H1 (cell line): ENCODE data around the gene PILRB. TPM values are rescaled to one million over a fixed set of nuclear protein-coding genes. Genes with fewer than 3 reads are reported as not detected.

ENCODE experiments used
- CREB1 ChIP-seq: IDR thresholded peaks from 2 replicates; pipeline ENCODE4 v1.6.1; 2012; ENCODE audit warnings: inconsistent platforms
- CTBP2 ChIP-seq: IDR thresholded peaks from 2 replicates; pipeline ENCODE4 v1.7.0; 2011; ENCODE audit warnings: borderline replicate concordance, mild to moderate bottlenecking, moderate library complexity, mixed read lengths, low read length; ENCODE audit not compliant: insufficient read depth, insufficient read length
- GTF2F1 ChIP-seq: IDR thresholded peaks from 2 replicates; pipeline ENCODE4 v1.6.1; 2012; ENCODE audit warnings: low read depth, low read length, improper control_type of control experiment, borderline replicate concordance
- MAFK ChIP-seq: IDR thresholded peaks from 2 replicates; pipeline ENCODE4 v1.6.1; 2012; ENCODE audit warnings: low read depth, mild to moderate bottlenecking, improper control_type of control experiment, low read length
- POLR2A ChIP-seq, 2 experiments: IDR thresholded peaks; 1 replicate in 1 of 2; 2 replicates in 1 of 2; pipeline ENCODE4 v1.6.1; 2011; ENCODE audit warnings: low read depth in 2 of 2, low read length in 2 of 2, mild to moderate bottlenecking in 2 of 2; ENCODE audit errors: control extremely low read depth in 1 of 2
- polyA plus RNA-seq, 7 experiments: library from polyadenylated mRNA; depleted of rRNA in 3 of 7; stranded (reverse) in 5 of 7; unstranded in 2 of 7; fragments of >200 nt in 5 of 7; fragments of 200-250 nt in 2 of 7; gene quantifications; 1 replicate in 5 of 7; 2 replicates in 1 of 7; 4 replicates in 1 of 7; pipeline versions ENCODE4 v1.2.1 to v1.2.3, GENCODE V29; 2011 to 2013; ENCODE audit warnings: missing spikeins in 2 of 7, mixed read lengths in 2 of 7
- total RNA-seq: library from RNA; stranded (reverse); fragmentation: NEBNext Ultra II Directional; extraction: Animal tissue kit (Norgen Biotek cat#: 25700); gene quantifications from 2 replicates; pipeline ENCODE4 v1.2.1, GENCODE V29; 2021
- TF ChIP-seq, protein P1 (sequence below): fragments of 300-600 bp; sonication (generic); IDR thresholded peaks from 2 replicates; pipeline ENCODE4 v1.7.1; 2012; ENCODE audit warnings: low read length, moderate library complexity, mild to moderate bottlenecking, inconsistent platforms; ENCODE audit not compliant: insufficient replicate concordance

PILRB gene
- total and polyA plus RNA-seq, 2 of the 8 experiments (the other 6 are each of a cell fraction or from before 2014, with no cell fraction given): 32.2 to 49.9 TPM

DNA sequence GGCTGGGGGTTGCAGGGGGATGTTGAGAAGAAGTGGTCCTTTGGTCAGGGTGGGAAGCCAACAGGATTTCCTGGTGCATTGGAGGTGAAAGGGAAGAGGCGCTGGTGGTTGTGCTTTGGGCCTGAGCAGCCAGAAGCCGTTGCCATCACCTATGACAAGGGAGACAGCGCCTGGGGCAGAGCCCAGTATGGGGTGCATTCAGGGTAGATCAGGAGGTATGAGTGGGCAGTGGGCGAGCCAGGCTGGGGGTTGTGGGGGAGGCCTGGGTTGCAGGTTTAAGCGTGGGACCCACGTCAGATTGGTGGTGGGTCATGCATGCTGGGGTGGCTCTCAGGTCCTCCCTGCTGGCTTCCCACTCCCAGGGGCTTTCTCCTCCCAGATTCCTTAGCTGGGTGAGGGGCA, 6.3 kb upstream of the PILRB start (continued):
- TF ChIP-seq, protein P1, sequence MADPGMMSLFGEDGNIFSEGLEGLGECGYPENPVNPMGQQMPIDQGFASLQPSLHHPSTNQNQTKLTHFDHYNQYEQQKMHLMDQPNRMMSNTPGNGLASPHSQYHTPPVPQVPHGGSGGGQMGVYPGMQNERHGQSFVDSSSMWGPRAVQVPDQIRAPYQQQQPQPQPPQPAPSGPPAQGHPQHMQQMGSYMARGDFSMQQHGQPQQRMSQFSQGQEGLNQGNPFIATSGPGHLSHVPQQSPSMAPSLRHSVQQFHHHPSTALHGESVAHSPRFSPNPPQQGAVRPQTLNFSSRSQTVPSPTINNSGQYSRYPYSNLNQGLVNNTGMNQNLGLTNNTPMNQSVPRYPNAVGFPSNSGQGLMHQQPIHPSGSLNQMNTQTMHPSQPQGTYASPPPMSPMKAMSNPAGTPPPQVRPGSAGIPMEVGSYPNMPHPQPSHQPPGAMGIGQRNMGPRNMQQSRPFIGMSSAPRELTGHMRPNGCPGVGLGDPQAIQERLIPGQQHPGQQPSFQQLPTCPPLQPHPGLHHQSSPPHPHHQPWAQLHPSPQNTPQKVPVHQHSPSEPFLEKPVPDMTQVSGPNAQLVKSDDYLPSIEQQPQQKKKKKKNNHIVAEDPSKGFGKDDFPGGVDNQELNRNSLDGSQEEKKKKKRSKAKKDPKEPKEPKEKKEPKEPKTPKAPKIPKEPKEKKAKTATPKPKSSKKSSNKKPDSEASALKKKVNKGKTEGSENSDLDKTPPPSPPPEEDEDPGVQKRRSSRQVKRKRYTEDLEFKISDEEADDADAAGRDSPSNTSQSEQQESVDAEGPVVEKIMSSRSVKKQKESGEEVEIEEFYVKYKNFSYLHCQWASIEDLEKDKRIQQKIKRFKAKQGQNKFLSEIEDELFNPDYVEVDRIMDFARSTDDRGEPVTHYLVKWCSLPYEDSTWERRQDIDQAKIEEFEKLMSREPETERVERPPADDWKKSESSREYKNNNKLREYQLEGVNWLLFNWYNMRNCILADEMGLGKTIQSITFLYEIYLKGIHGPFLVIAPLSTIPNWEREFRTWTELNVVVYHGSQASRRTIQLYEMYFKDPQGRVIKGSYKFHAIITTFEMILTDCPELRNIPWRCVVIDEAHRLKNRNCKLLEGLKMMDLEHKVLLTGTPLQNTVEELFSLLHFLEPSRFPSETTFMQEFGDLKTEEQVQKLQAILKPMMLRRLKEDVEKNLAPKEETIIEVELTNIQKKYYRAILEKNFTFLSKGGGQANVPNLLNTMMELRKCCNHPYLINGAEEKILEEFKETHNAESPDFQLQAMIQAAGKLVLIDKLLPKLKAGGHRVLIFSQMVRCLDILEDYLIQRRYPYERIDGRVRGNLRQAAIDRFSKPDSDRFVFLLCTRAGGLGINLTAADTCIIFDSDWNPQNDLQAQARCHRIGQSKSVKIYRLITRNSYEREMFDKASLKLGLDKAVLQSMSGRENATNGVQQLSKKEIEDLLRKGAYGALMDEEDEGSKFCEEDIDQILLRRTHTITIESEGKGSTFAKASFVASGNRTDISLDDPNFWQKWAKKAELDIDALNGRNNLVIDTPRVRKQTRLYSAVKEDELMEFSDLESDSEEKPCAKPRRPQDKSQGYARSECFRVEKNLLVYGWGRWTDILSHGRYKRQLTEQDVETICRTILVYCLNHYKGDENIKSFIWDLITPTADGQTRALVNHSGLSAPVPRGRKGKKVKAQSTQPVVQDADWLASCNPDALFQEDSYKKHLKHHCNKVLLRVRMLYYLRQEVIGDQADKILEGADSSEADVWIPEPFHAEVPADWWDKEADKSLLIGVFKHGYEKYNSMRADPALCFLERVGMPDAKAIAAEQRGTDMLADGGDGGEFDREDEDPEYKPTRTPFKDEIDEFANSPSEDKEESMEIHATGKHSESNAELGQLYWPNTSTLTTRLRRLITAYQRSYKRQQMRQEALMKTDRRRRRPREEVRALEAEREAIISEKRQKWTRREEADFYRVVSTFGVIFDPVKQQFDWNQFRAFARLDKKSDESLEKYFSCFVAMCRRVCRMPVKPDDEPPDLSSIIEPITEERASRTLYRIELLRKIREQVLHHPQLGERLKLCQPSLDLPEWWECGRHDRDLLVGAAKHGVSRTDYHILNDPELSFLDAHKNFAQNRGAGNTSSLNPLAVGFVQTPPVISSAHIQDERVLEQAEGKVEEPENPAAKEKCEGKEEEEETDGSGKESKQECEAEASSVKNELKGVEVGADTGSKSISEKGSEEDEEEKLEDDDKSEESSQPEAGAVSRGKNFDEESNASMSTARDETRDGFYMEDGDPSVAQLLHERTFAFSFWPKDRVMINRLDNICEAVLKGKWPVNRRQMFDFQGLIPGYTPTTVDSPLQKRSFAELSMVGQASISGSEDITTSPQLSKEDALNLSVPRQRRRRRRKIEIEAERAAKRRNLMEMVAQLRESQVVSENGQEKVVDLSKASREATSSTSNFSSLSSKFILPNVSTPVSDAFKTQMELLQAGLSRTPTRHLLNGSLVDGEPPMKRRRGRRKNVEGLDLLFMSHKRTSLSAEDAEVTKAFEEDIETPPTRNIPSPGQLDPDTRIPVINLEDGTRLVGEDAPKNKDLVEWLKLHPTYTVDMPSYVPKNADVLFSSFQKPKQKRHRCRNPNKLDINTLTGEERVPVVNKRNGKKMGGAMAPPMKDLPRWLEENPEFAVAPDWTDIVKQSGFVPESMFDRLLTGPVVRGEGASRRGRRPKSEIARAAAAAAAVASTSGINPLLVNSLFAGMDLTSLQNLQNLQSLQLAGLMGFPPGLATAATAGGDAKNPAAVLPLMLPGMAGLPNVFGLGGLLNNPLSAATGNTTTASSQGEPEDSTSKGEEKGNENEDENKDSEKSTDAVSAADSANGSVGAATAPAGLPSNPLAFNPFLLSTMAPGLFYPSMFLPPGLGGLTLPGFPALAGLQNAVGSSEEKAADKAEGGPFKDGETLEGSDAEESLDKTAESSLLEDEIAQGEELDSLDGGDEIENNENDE: no peak
- TF ChIP-seq CTBP2 (no peak), GTF2F1 (no peak), CREB1 (no peak), MAFK (no peak), POLR2A (IDR thresholded peaks at IDR 0.05; ENCODE audit: control extremely low read depth in 1 of 2, low read depth in 2 of 2, low read length in 2 of 2) (no peak)
